PC-9 (cell line): ENCODE measurements around the gene AFG1L.

Experiments used
- CTCF ChIP-seq: fragments of 200-600 bp; sonication (generic); conservative IDR thresholded peaks from 2 replicates; pipeline ENCODE4 v1.6.1; 2017; ENCODE audit warnings: mixed run types, antibody characterized with exemption, mild to moderate bottlenecking, moderate library complexity
- EZH2 ChIP-seq: fragments of 200-600 bp; sonication (generic); IDR thresholded peaks from 2 replicates; pipeline ENCODE4 v1.8.0; 2017; ENCODE audit warnings: antibody characterized with exemption, low read depth

DNA sequence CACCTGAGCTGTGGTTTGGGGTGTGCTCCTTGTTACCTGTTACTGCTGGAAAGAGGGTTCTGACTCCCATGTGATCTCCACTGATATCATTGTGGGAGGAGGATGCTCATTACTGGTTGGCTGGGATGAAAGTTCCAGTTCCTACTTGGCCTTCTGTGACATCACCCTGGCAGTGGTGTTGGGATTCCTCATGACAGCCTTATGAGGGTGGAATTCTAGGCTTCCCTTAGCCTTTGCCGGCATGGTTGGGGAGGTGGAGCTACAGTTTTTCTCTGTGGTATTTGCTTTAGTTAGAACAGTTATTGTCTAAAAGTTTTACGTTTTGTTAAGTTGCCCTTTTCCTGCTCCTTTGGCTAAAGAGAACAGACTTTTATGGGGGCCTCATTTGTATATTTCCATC, 112.1 kb downstream of the AFG1L start:
- no peak for TF ChIP-seq CTCF
- TF ChIP-seq EZH2, result no peak
